Loucy (cell line): ENCODE data around the gene ALOX5AP.

ENCODE experiments used
- H2AFZ ChIP-seq: fragments of 200-600 bp; sonication (generic); 2 replicates; pipeline ENCODE4 v1.6.0; 2016; ENCODE audit warnings: antibody characterized with exemption, mild to moderate bottlenecking, low read length, moderate library complexity
- H3F3A ChIP-seq: fragments of 200-600 bp; 2 replicates; pipeline ENCODE4 v1.6.0; 2016; ENCODE audit warnings: antibody characterized with exemption, low read depth, mild to moderate bottlenecking
- H3K27me3 ChIP-seq: fragments of 200-600 bp; sonication (generic); 2 replicates; pipeline ENCODE4 v1.6.1; 2014; ENCODE audit warnings: low read length, mild to moderate bottlenecking; ENCODE audit not compliant: insufficient read depth, poor library complexity, severe bottlenecking
- H3K36me3 ChIP-seq: fragments of 200-600 bp; sonication (generic); 2 replicates; pipeline ENCODE4 v1.6.1; 2016; ENCODE audit warnings: low read length; ENCODE audit not compliant: insufficient read depth
- H3K4me1 ChIP-seq: fragments of 200-600 bp; sonication (generic); 2 replicates; pipeline ENCODE4 v1.5.1; 2014; ENCODE audit warnings: low read length, mild to moderate bottlenecking; ENCODE audit not compliant: insufficient read depth, poor library complexity, severe bottlenecking
- H3K4me2 ChIP-seq: fragments of 200-600 bp; sonication (generic); 2 replicates; pipeline ENCODE4 v1.6.0; 2014; ENCODE audit warnings: antibody characterized with exemption, low read length, low read depth, mild to moderate bottlenecking; ENCODE audit not compliant: poor library complexity, severe bottlenecking
- H3K4me3 ChIP-seq: fragments of 200-600 bp; sonication (generic); 2 replicates; pipeline ENCODE4 v1.5.1; 2014; ENCODE audit warnings: low read length, mild to moderate bottlenecking, mixed read lengths; ENCODE audit not compliant: poor library complexity, severe bottlenecking
- H3K79me2 ChIP-seq: fragments of 200-600 bp; sonication (generic); 2 replicates; pipeline ENCODE4 v1.6.1; 2014; ENCODE audit warnings: low read length; ENCODE audit not compliant: insufficient read depth
- H3K9ac ChIP-seq: fragments of 200-600 bp; sonication (generic); 2 replicates; pipeline ENCODE4 v1.6.0; 2014; ENCODE audit warnings: mild to moderate bottlenecking, low read depth, low read length, moderate library complexity; ENCODE audit not compliant: poor library complexity, severe bottlenecking
- H3K9me2 ChIP-seq: fragments of 200-600 bp; sonication (generic); replicated peaks from 2 replicates; pipeline ENCODE4 v1.6.1; 2016; ENCODE audit warnings: low read depth, low read length, mixed read lengths
- H3K9me3 ChIP-seq: fragments of 200-600 bp; sonication (generic); 2 replicates; pipeline ENCODE4 v1.6.1; 2014; ENCODE audit warnings: mild to moderate bottlenecking, antibody characterized with exemption, low read length, low read depth; ENCODE audit not compliant: insufficient read depth
- H4K20me1 ChIP-seq: fragments of 200-600 bp; sonication (generic); 2 replicates; pipeline ENCODE4 v1.6.0; 2014; ENCODE audit warnings: antibody characterized with exemption, low read length, mild to moderate bottlenecking; ENCODE audit not compliant: insufficient read depth, poor library complexity, severe bottlenecking
- EZH2phosphoT487 ChIP-seq: fragments of 200-600 bp; IDR thresholded peaks from 2 replicates; pipeline ENCODE4 v1.6.1; 2018; ENCODE audit warnings: antibody characterized with exemption, mild to moderate bottlenecking, moderate library complexity, borderline replicate concordance
- TF ChIP-seq, protein P1 (sequence below): fragments of 200-600 bp; sonication (generic); conservative IDR thresholded peaks from 2 replicates; pipeline ENCODE4 v1.5.1; 2014; ENCODE audit warnings: mild to moderate bottlenecking, antibody characterized with exemption, low read length

ALOX5AP gene

GRCh38 chr13:30785191-30785850 is 50.0 kb downstream of the ALOX5AP start:
- Histone ChIP-seq H3K79me2 (no peaks in the 10 kb centered on the region), H3K9me2 (no peaks in the 10 kb centered on the region), H3K9me3 (no peaks in the 10 kb centered on the region), H3K36me3 (no peaks in the 10 kb centered on the region), H3K9ac (no peak overlapping the region), H3K4me3 (no peak overlapping the region), H3K4me2 (no peak overlapping the region), H2AFZ (no peak overlapping the region), H3K4me1 (no peaks in the 10 kb centered on the region), H4K20me1 (no peaks in the 10 kb centered on the region), H3K27me3 (no peaks in the 10 kb centered on the region), H3F3A (no peaks in the 10 kb centered on the region)
- TF ChIP-seq EZH2phosphoT487, result no peak
- TF ChIP-seq, protein P1, sequence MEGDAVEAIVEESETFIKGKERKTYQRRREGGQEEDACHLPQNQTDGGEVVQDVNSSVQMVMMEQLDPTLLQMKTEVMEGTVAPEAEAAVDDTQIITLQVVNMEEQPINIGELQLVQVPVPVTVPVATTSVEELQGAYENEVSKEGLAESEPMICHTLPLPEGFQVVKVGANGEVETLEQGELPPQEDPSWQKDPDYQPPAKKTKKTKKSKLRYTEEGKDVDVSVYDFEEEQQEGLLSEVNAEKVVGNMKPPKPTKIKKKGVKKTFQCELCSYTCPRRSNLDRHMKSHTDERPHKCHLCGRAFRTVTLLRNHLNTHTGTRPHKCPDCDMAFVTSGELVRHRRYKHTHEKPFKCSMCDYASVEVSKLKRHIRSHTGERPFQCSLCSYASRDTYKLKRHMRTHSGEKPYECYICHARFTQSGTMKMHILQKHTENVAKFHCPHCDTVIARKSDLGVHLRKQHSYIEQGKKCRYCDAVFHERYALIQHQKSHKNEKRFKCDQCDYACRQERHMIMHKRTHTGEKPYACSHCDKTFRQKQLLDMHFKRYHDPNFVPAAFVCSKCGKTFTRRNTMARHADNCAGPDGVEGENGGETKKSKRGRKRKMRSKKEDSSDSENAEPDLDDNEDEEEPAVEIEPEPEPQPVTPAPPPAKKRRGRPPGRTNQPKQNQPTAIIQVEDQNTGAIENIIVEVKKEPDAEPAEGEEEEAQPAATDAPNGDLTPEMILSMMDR, result no peak

DNA sequence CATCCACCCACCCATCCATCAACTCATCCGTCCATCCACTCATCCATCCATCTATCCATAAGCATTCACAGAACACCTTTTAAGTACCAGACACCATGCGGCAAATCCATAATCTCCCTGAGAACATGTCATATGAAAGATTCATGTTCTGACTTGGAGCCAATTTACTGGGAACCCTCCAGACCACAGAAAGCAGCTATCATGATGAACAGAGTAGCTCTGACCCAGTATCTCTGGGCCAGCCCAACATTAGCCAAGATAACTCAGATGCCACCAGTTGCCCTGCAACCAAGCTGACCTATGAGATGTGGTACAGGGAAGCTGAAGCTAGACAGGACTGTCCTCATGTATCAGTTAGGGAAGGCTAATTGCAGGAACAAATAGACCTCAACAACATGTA is 51.3 kb downstream of the ALOX5AP start:
- H3K9me3 ChIP-seq, result no peaks in the 10 kb centered on the region
- H3K9me2 ChIP-seq, result no peaks in the 10 kb centered on the region
- no peaks in the 10 kb centered on the region for H3K79me2 ChIP-seq
- no peak overlapping the region for H3K4me2 ChIP-seq
- no peaks in the 10 kb centered on the region for H3F3A ChIP-seq
- no peak overlapping the region for H3K9ac ChIP-seq
- no peaks in the 10 kb centered on the region for H4K20me1 ChIP-seq
- no peaks in the 10 kb centered on the region for H3K36me3 ChIP-seq
- no peak for TF ChIP-seq EZH2phosphoT487
- TF ChIP-seq, protein P1, result no peak
- H3K27me3 ChIP-seq, result no peaks in the 10 kb centered on the region
- no peak overlapping the region for H3K4me3 ChIP-seq
- no peaks in the 10 kb centered on the region for H3K4me1 ChIP-seq
- H2AFZ ChIP-seq, result no peak overlapping the region

DNA sequence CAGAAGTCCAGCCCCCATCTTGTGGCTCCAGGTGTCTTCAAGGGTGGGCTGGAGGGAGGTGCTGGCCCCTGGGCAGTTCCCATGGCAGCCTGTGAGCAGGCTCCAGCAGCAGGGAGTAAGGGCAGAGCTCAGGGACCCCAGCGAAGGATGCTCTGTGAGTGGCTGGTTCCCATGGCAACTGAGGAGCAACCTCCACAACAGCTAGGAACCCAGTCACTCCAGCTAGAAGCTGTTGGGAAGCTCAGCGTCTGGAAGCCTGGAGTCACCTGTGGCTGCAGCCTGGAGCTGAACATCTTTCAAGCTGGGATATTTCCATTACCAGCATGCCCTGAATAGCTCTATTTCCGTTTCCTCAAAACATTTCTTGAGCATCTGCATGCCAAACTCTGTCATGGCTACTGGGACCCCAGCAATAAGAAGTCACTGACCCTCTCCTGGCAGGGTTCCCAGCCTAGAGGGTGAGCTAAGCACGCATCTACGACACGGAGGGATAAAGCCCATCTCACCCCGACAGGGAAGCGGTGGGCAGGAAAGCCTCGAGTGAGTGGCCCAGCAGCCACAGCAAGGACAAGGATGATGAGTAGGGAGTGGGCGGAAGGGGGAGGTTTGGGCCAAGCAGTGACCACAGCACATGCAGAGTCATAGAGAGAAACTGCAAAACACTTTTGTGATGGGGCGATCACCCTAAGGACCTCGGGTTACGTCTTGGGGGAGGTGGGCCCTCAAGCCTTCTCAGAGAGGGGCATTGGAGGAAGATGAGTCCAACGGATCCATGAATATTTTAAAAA is 52.6 kb downstream of the ALOX5AP start:
- Histone ChIP-seq H3K4me3 (no peak overlapping the region), H3K36me3 (no peaks in the 10 kb centered on the region)

More for the DNA sequence above, 52.6 kb downstream of the ALOX5AP start:
- Histone ChIP-seq H3F3A (no peaks in the 10 kb centered on the region), H3K9me2 (no peaks in the 10 kb centered on the region), H3K4me1 (no peaks in the 10 kb centered on the region), H2AFZ (no peak overlapping the region), H4K20me1 (no peaks in the 10 kb centered on the region), H3K27me3 (no peaks in the 10 kb centered on the region), H3K9me3 (no peaks in the 10 kb centered on the region), H3K9ac (no peak overlapping the region), H3K4me2 (no peak overlapping the region), H3K79me2 (no peaks in the 10 kb centered on the region)
- TF ChIP-seq EZH2phosphoT487, result no peak
- TF ChIP-seq, protein P1, result no peak
